Osteocyte (in vitro differentiated cells): ENCODE measurements around the gene MMP24. TPM values are rescaled to one million over a fixed set of nuclear protein-coding genes. Genes with fewer than 3 reads are reported as not detected.

ENCODE experiments used
- DNase-seq: peaks from one replicate; pipeline ENCODE4 v3.0.0; 2021; ENCODE audit warnings: mixed read lengths; ENCODE audit not compliant: unreplicated experiment; ENCODE audit errors: extremely low spot score
- H3K27ac Mint-ChIP-seq: one replicate; pipeline ENCODE4 v1.8.0; 2021; ENCODE audit warnings: mild to moderate bottlenecking, mixed read lengths; ENCODE audit not compliant: unreplicated experiment
- H3K27me3 Mint-ChIP-seq: one replicate; pipeline ENCODE4 v1.8.0; 2021; ENCODE audit warnings: mixed read lengths; ENCODE audit not compliant: unreplicated experiment
- H3K36me3 Mint-ChIP-seq: one replicate; pipeline ENCODE4 v1.8.0; 2021; ENCODE audit warnings: mixed read lengths; ENCODE audit not compliant: unreplicated experiment
- H3K4me1 Mint-ChIP-seq: one replicate; pipeline ENCODE4 v1.8.0; 2021; ENCODE audit warnings: mixed read lengths; ENCODE audit not compliant: unreplicated experiment
- H3K4me3 Mint-ChIP-seq: one replicate; pipeline ENCODE4 v1.8.0; 2021; ENCODE audit warnings: mild to moderate bottlenecking, moderate library complexity, mixed read lengths; ENCODE audit not compliant: unreplicated experiment
- H3K9me3 Mint-ChIP-seq: one replicate; pipeline ENCODE4 v1.8.0; 2021; ENCODE audit warnings: mixed read lengths; ENCODE audit not compliant: unreplicated experiment
- total RNA-seq: library from RNA; stranded (reverse); gene quantifications from 2 replicates; pipeline ENCODE4 v1.2.1, GENCODE V29; 2021
- TF ChIP-seq, protein P1 (sequence below): fragments of 200-600 bp; sonication (generic); IDR thresholded peaks from 2 replicates; pipeline ENCODE4 v1.5.0; 2021; ENCODE audit warnings: antibody characterized with exemption, mild to moderate bottlenecking, moderate library complexity

The MMP24 gene
- total RNA-seq, 1 donor from 2014 or later: 0.54 TPM

DNA sequence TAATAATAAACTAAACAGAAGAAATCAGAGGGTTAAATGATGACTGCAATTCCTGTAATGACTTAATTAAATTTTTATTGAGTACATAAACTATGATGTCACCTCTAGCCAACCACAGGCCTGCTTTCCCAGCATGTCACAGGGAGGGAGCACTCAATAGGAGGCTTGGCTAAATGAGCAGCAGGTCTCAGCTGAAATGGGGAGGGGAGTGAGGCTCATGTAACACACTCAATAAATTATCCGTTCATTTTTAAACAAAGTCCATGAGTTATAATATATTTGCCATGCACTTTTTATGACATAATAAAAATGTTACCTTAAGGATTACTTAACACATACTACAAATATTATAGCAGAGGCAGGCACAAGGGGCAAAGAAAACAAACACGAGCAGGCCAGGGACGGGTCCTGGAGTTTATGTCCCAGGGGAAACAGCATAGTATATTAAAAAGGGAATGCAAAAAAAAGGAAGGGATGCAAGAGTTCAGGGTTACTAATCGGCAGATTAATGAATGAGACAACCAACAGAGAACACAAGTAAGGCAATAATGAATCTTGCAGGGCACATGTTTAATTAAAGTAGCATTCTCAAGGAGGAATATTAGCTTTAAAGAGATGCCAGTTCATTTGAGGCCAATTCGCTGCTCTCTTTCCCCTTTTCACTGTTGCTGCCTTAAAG is 92.8 kb downstream of the MMP24 start:
- H3K27ac Mint-ChIP-seq: peak overlapping the region; percentile 61
- H3K27me3 Mint-ChIP-seq: no peaks in the 10 kb centered on the region
- no peaks in the 10 kb centered on the region for H3K9me3 Mint-ChIP-seq
- TF ChIP-seq, protein P1, sequence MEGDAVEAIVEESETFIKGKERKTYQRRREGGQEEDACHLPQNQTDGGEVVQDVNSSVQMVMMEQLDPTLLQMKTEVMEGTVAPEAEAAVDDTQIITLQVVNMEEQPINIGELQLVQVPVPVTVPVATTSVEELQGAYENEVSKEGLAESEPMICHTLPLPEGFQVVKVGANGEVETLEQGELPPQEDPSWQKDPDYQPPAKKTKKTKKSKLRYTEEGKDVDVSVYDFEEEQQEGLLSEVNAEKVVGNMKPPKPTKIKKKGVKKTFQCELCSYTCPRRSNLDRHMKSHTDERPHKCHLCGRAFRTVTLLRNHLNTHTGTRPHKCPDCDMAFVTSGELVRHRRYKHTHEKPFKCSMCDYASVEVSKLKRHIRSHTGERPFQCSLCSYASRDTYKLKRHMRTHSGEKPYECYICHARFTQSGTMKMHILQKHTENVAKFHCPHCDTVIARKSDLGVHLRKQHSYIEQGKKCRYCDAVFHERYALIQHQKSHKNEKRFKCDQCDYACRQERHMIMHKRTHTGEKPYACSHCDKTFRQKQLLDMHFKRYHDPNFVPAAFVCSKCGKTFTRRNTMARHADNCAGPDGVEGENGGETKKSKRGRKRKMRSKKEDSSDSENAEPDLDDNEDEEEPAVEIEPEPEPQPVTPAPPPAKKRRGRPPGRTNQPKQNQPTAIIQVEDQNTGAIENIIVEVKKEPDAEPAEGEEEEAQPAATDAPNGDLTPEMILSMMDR: no peak
- no peak for DNase-seq
- peaks cover 74% of the 10 kb centered on the region for H3K4me1 Mint-ChIP-seq
- peaks cover 10% of the 10 kb centered on the region for H3K36me3 Mint-ChIP-seq
- no peak overlapping the region for H3K4me3 Mint-ChIP-seq

DNA sequence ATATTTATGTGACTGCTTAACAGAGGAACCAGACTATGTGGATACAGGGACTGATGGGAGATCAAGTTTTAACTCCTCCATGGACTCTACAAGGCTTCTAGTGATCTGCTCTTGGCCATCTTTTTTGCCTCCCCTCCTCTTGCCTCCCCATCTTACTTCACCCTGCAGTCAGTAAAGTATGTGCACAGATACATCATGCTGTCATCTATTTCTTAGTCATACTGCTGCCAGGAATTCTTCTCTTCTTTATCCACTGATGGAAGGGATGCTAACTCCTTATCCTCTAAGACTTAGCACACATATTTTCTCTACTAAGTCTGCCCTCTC is 93.3 kb downstream of the MMP24 start:
- no peak overlapping the region for H3K4me3 Mint-ChIP-seq
- H3K27ac Mint-ChIP-seq: peak overlapping the region; percentile 61
- no peaks in the 10 kb centered on the region for H3K9me3 Mint-ChIP-seq
- H3K36me3 Mint-ChIP-seq: peaks cover 5% of the 10 kb centered on the region
- TF ChIP-seq, protein P1: no peak
- DNase-seq: no peak
- no peaks in the 10 kb centered on the region for H3K27me3 Mint-ChIP-seq
- peaks cover 69% of the 10 kb centered on the region for H3K4me1 Mint-ChIP-seq

DNA sequence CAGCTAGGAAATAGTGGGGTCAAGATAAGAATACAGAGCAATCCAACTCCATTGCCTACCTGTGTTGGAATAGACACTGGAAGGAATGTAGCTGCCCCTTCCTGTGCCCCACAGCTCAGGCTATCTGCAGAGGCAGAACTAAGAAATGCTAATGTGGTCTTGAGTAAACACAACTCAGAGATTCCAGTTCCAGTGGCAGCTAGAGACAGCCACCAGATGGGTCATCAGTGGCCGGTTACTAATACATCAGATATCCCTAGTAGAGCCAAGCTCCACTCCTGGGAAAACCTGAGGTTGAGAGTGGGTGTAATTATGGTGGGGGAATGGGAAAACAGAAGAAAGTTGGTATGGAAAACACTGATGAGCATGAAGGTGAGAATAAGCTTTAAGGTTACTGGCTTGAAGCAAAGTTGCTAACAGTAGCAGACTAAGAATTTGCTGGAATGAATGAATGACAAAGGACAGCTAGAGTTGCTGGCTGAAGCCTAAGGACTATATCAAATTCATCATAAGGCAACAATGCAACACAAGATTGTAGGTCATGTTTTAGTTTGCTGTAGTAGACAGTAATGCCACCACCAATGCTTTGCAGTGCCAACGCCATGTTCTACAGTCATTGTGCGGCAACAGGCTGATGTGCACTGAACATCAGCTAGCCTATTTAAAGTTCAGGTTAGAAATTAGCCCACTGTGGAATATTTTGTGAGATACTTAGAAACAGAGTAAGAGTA is 94.1 kb downstream of the MMP24 start:
- H3K36me3 Mint-ChIP-seq: peaks cover 3% of the 10 kb centered on the region
- H3K4me3 Mint-ChIP-seq: no peak overlapping the region
- TF ChIP-seq, protein P1: no peak
- no peaks in the 10 kb centered on the region for H3K27me3 Mint-ChIP-seq
- peaks cover 67% of the 10 kb centered on the region for H3K4me1 Mint-ChIP-seq
- no peak for DNase-seq
- no peaks in the 10 kb centered on the region for H3K9me3 Mint-ChIP-seq
- H3K27ac Mint-ChIP-seq: peak overlapping the region; percentile 61

DNA sequence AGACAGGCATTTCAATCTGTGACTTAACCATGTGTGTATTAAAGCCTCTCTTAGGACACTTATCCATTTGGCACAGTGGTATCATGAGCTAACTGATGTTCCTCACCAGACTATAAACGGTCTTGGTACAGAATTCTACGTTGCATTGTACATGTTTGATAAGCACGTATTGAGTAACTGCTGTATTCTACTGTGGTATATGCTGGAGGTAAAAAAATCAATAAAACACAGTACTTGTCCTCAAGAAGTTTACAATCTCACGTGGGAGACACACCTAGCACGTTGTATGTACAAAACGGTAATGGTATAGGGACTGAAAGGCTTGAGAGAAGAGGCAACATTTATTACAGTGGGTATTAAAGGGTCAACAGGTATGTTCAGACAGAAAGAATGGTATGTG is 98.9 kb downstream of the MMP24 start:
- no peak for DNase-seq
- Mint-ChIP-seq H3K9me3 (no peaks in the 10 kb centered on the region), H3K4me1 (peaks cover 58% of the 10 kb centered on the region), H3K36me3 (peaks cover 5% of the 10 kb centered on the region), H3K27ac (peak overlapping the region; percentile 83), H3K27me3 (no peaks in the 10 kb centered on the region), H3K4me3 (no peak overlapping the region)
- TF ChIP-seq, protein P1: no peak

DNA sequence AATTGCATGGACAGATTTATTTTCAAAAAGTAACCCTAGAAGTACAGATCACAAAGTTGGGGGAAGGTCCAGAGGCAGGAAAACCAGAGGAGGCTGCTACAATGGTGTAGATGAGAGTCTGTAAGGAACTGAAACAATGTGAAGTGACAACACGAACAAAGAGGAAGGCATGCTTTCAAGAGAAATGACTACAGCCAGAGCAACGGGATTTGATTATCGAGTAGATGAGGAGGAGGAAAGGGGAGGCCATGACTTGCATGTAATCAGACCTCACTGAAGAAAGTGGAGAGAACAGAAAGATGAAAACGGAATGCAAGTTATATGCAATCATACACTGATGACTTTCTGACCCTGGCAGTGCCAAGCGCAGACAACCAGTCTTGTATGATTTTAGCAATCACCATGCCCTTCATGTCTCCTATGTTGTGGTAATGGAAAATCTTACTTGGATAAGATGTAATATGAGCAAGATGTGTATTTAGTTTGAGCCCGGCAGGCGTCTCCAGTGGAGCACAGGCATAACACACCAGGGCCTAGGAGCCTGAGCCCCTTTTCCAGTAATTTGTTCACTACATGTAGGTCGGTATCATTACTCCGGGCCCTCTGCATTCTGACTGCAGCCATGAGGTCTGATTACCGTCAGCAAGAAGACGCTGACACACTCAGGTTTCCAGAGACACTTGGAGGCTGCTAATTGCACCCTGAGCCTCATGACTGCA is 99.7 kb downstream of the MMP24 start:
- Mint-ChIP-seq H3K4me1 (peaks cover 58% of the 10 kb centered on the region), H3K4me3 (no peak overlapping the region), H3K27me3 (no peaks in the 10 kb centered on the region), H3K9me3 (no peaks in the 10 kb centered on the region), H3K36me3 (peaks cover 5% of the 10 kb centered on the region), H3K27ac (peak overlapping the region; percentile 83)
- DNase-seq: no peak
- TF ChIP-seq, protein P1: no peak
